Endothelial cell (in vitro differentiated cells): ENCODE results near the gene DFFA. TPM values are rescaled to one million over a fixed set of nuclear protein-coding genes. Genes with fewer than 3 reads are reported as not detected.
"Not testable (repeated sequence)": the region's sequence is repeated elsewhere in the genome, so short reads cannot be mapped to it uniquely, and the experiment has no call there.

Source experiments
- DNase-seq: peaks from one replicate; pipeline ENCODE4 v3.0.0; 2021; ENCODE audit warnings: low spot score
- H3K27ac Mint-ChIP-seq: one replicate; pipeline ENCODE4 v1.8.0; 2021; ENCODE audit warnings: mixed read lengths, inconsistent platforms; ENCODE audit not compliant: unreplicated experiment
- H3K27me3 Mint-ChIP-seq: one replicate; pipeline ENCODE4 v1.8.0; 2021; ENCODE audit warnings: mild to moderate bottlenecking, moderate library complexity, mixed read lengths, inconsistent platforms; ENCODE audit not compliant: unreplicated experiment
- H3K36me3 Mint-ChIP-seq: one replicate; pipeline ENCODE4 v1.8.0; 2021; ENCODE audit warnings: mild to moderate bottlenecking, low read depth, mixed read lengths, inconsistent platforms; ENCODE audit not compliant: unreplicated experiment
- H3K4me1 Mint-ChIP-seq: one replicate; pipeline ENCODE4 v1.8.0; 2021; ENCODE audit warnings: mild to moderate bottlenecking, mixed read lengths, inconsistent platforms; ENCODE audit not compliant: unreplicated experiment
- H3K4me3 Mint-ChIP-seq: one replicate; pipeline ENCODE4 v1.8.0; 2021; ENCODE audit warnings: mild to moderate bottlenecking, mixed read lengths, inconsistent platforms; ENCODE audit not compliant: unreplicated experiment
- H3K9me3 Mint-ChIP-seq: one replicate; pipeline ENCODE4 v1.8.0; 2021; ENCODE audit warnings: mixed read lengths, inconsistent platforms; ENCODE audit not compliant: unreplicated experiment
- total RNA-seq: library from RNA; stranded (reverse); fragmentation: NEBNext Ultra II Directional; extraction: Animal tissue kit (Norgen Biotek cat#: 25700); gene quantifications from one replicate; pipeline ENCODE4 v1.2.1, GENCODE V29; 2021; ENCODE audit not compliant: unreplicated experiment
- TF ChIP-seq, protein P1 (sequence below): fragments of 200-600 bp; sonication (generic); IDR thresholded peaks from one replicate; pipeline ENCODE4 v1.5.0; 2021; ENCODE audit warnings: antibody characterized with exemption; ENCODE audit not compliant: unreplicated experiment

Gene DFFA
- total RNA-seq, 1 donor from 2014 or later: 77.1 TPM

- Mint-ChIP-seq H3K27ac (peak within 1 kb of the TSS; percentile 90), H3K27me3 (peaks cover 3% of the 10 kb centered on the region), H3K36me3 (peaks cover 3% of the 10 kb centered on the region), H3K9me3 (no peaks in the 10 kb centered on the region), H3K4me1 (peaks cover 12% of the 10 kb centered on the region), H3K4me3 (peak within 1 kb of the TSS; percentile 95)
- TF ChIP-seq, protein P1, sequence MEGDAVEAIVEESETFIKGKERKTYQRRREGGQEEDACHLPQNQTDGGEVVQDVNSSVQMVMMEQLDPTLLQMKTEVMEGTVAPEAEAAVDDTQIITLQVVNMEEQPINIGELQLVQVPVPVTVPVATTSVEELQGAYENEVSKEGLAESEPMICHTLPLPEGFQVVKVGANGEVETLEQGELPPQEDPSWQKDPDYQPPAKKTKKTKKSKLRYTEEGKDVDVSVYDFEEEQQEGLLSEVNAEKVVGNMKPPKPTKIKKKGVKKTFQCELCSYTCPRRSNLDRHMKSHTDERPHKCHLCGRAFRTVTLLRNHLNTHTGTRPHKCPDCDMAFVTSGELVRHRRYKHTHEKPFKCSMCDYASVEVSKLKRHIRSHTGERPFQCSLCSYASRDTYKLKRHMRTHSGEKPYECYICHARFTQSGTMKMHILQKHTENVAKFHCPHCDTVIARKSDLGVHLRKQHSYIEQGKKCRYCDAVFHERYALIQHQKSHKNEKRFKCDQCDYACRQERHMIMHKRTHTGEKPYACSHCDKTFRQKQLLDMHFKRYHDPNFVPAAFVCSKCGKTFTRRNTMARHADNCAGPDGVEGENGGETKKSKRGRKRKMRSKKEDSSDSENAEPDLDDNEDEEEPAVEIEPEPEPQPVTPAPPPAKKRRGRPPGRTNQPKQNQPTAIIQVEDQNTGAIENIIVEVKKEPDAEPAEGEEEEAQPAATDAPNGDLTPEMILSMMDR: peak; percentile 99
- DNase-seq: peak; percentile 96
These were observed 41.9 kb downstream of the DFFA start, which contains the start of gene CENPS for GRCh38 chr1:10430216-10431069. TSS of gene CENPS (plus strand) at chr1:10430433. CDS start at chr1:10430518, 85 bp downstream.

- peak overlapping the region; percentile 48 for H3K27ac Mint-ChIP-seq
- TF ChIP-seq, protein P1: no peak
- peaks cover 12% of the 10 kb centered on the region for H3K4me1 Mint-ChIP-seq
- DNase-seq: no peak
- no peaks in the 10 kb centered on the region for H3K9me3 Mint-ChIP-seq
- H3K27me3 Mint-ChIP-seq: peaks cover 3% of the 10 kb centered on the region
- peak overlapping the region; percentile 95 for H3K4me3 Mint-ChIP-seq
- H3K36me3 Mint-ChIP-seq: peaks cover 3% of the 10 kb centered on the region
These were observed 42.5 kb downstream of the DFFA start for GRCh38 chr1:10429868-10430215.

- Mint-ChIP-seq H3K36me3 (peaks cover 3% of the 10 kb centered on the region), H3K4me3 (no peak overlapping the region), H3K27ac (no peak overlapping the region), H3K9me3 (no peaks in the 10 kb centered on the region), H3K27me3 (peaks cover 2% of the 10 kb centered on the region), H3K4me1 (peaks cover 12% of the 10 kb centered on the region)
- DNase-seq: no peak
- TF ChIP-seq, protein P1: no peak
These were observed 43.3 kb downstream of the DFFA start for GRCh38 chr1:10428984-10429383.

DNA sequence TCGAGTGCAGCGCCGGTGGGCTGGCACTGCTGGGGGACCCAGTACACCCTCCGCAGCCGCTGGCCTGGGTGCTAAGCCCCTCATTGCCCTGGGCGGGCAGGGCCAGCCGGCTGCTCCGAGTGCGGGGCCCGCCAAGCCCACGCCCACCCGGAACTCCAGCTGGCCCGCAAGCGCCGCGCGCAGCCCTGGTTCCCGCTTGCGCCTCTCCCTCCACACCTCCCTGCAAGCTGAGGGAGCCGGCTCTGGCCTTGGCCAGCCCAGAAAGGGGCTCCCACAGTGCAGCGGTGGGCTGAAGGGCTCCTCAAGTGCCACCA lies 45.8 kb downstream of the DFFA start:
- not testable (repeated sequence) for H3K9me3 Mint-ChIP-seq, H3K27me3 Mint-ChIP-seq, H3K27ac Mint-ChIP-seq

GRCh38 chr1:10425826-10426534 lies 46.3 kb downstream of the DFFA start:
- H3K9me3 Mint-ChIP-seq, H3K27me3 Mint-ChIP-seq, DNase-seq, H3K4me1 Mint-ChIP-seq, H3K4me3 Mint-ChIP-seq, H3K27ac Mint-ChIP-seq, H3K36me3 Mint-ChIP-seq: not testable (repeated sequence)

More for the DNA sequence above, 45.8 kb downstream of the DFFA start:
- not testable (repeated sequence) for DNase-seq, H3K4me3 Mint-ChIP-seq, H3K36me3 Mint-ChIP-seq
- H3K4me1 Mint-ChIP-seq: peaks cover 11% of the 10 kb centered on the region

DNA sequence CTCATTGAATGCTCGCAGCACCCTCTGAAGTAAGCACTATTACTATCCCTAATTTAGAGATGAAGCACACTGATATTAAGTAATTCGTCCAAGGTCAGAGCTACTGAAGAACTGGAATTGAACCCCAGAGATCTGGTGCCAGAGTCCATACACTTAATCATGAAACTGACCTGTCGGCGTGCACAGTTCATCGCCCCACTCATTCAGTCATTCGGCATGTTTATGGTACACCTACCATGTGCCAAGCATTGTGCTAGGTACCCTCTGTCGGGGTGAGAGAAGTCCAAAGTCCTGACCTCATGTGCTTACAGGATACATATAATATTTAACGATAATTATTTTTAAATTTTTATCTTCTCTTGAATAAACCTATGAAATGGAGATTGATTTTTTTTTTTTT lies 47.7 kb downstream of the DFFA start:
- TF ChIP-seq, protein P1: no peak
- no peak overlapping the region for H3K4me3 Mint-ChIP-seq

More for the DNA sequence above, 47.7 kb downstream of the DFFA start:
- Mint-ChIP-seq H3K27ac (no peak overlapping the region), H3K27me3 (no peaks in the 10 kb centered on the region), H3K36me3 (peaks cover 13% of the 10 kb centered on the region), H3K4me1 (peaks cover under 1% of the 10 kb centered on the region), H3K9me3 (no peaks in the 10 kb centered on the region)
- no peak for DNase-seq
